ENCODE measurements around the gene FAAP100.
A peak's percentile ranks its signal among the peaks of the same experiment; 100 is the strongest.

The FAAP100 gene

DNA sequence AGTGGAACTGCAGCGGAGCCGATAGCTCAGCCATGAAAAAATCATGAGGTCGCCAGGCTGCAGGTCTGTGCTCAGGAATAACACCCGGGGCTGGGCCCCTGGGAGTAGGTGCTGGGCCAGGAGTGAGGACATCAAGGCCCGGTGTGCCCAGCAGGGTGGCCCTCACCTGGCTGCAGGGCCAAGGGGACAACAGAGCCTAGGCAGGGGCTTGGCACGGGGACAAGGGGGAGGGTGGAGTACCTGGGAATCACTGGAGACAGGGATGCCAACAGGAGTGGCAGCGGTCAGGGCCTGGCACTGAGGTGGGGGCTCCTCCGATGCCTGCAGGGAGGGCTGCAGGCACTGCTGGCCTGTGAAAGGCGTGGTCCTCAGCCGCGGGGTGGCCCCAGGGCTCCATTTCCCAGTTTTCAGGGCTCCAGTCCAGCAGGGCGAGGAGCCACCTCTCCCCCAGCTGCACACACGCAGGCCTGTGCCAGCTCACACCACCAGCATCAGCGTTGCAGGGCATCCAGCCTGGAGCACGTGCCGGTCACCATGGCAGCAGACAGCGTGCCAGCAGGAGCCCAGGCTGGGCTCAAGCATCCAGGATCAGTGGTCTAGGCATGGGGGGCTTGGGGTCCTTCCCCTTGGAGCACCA is 28.6 kb downstream of the FAAP100 start:
- Mint-ChIP-seq H3K4me1 (peaks cover 50% of the 10 kb centered on the region), H3K36me3 (ENCODE audit: low read depth) (no peaks in the 10 kb centered on the region), H3K4me3 (no peak overlapping the region), H3K27me3 (ENCODE audit: low read depth, poor library complexity) (peaks cover 35% of the 10 kb centered on the region), H3K9me3 (no peaks in the 10 kb centered on the region), H3K27ac (no peak overlapping the region)
- no peak for DNase-seq
- TF ChIP-seq, protein P1, sequence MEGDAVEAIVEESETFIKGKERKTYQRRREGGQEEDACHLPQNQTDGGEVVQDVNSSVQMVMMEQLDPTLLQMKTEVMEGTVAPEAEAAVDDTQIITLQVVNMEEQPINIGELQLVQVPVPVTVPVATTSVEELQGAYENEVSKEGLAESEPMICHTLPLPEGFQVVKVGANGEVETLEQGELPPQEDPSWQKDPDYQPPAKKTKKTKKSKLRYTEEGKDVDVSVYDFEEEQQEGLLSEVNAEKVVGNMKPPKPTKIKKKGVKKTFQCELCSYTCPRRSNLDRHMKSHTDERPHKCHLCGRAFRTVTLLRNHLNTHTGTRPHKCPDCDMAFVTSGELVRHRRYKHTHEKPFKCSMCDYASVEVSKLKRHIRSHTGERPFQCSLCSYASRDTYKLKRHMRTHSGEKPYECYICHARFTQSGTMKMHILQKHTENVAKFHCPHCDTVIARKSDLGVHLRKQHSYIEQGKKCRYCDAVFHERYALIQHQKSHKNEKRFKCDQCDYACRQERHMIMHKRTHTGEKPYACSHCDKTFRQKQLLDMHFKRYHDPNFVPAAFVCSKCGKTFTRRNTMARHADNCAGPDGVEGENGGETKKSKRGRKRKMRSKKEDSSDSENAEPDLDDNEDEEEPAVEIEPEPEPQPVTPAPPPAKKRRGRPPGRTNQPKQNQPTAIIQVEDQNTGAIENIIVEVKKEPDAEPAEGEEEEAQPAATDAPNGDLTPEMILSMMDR (IDR thresholded peaks at IDR 0.05) = no peak

DNA sequence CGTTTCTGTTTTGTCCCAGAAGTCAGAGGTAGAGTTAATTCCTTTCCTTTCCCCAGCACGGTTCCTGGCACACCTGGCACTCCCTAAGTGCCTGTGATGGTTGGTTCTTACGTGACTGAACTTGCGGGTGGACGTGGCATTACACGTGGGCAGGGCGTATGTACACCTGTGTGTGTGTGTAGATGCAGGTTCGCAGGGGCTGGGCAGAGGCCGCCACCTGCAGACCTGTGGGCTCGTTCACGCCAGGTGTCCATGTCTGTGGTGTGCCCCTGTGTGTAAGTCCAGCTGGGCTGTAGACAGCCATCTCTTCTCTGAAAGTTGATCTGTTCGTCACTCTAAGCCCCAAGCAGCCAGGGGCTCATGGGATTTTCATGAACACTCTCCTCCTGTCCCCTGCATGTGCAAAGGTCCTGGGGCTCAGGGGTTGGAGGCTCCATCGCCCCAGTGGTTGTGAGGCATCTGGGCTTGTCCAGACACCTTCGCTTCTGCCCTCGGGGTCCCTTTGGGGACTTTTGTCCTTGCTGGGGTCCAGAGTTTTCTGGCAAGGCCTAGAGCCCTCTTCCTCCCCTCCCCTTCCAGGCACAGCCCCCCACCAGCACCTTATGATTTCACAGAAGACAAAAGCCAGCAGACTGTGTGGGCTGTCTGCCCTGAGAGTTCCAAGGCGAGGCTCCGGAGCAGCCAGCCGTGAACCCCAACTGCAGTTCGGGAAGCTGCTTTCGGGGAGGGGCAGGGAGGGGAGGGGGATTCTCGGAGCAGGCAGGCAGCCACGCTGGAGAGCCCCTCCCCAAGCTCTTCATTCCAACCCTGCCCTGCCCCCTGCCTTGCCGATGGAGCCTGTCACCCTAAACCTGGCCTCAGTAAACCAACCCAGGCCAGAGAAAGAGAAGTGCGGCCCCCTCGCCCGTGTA is 29.4 kb downstream of the FAAP100 start:
- no peaks in the 10 kb centered on the region for H3K36me3 Mint-ChIP-seq (ENCODE audit: low read depth)
- H3K27me3 Mint-ChIP-seq (ENCODE audit: low read depth, poor library complexity) = peaks cover 41% of the 10 kb centered on the region
- no peaks in the 10 kb centered on the region for H3K9me3 Mint-ChIP-seq
- no peak overlapping the region for H3K4me3 Mint-ChIP-seq
- peak; percentile 85 for DNase-seq
- TF ChIP-seq, protein P1 (IDR thresholded peaks at IDR 0.05) = peak; percentile 55
- peak overlapping the region; percentile 32 for H3K27ac Mint-ChIP-seq
- H3K4me1 Mint-ChIP-seq = peaks cover 54% of the 10 kb centered on the region

DNA sequence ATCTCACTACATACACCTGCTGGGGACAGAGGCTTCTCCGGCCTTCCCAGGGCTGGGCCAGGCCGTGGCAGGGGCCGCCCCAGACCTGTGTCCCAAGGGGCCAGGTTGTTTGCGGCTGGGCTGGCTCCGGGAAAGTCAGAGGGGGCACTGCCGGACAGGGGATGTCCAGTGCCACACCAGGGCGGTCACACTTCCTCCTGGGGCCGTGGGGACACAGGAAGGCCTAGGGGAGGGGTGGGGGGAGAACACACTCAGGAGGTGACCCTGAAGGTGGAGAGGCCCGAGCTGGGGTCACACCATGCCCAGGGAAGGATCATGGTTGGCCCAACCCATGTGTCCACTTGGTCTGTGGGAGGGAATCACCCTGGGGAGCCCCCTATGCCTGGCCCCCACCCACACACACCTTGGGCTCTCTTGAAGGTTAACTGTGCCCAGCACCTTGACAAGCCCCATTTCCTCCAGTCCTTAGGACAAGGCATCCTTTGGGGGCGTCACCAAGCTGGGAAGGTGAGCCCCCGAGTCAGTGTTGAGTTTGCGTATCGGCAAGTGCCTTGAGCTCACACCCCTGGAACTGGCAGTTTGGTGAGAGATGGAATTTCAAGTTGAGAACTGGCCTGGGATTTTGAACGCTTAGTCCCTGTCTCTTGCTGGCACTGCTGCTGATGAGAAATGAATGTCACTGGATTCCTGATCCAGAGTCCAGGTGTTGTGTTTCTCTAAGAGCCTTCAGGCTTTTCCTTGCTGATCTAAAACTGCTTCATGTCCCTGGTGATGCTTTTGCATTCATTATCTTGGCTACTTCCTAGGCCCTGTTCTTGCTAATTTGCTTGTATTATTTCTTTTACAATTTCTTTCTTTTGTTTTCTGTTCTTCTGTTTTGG is 31.9 kb downstream of the FAAP100 start:
- no peak overlapping the region for H3K27ac Mint-ChIP-seq
- peaks cover 64% of the 10 kb centered on the region for H3K4me1 Mint-ChIP-seq
- TF ChIP-seq, protein P1 (IDR thresholded peaks at IDR 0.05) = no peak
- H3K4me3 Mint-ChIP-seq = peak overlapping the region; percentile 42
- peaks cover 41% of the 10 kb centered on the region for H3K27me3 Mint-ChIP-seq (ENCODE audit: low read depth, poor library complexity)
- no peak for DNase-seq
- H3K9me3 Mint-ChIP-seq = no peaks in the 10 kb centered on the region
- H3K36me3 Mint-ChIP-seq (ENCODE audit: low read depth) = no peaks in the 10 kb centered on the region

DNA sequence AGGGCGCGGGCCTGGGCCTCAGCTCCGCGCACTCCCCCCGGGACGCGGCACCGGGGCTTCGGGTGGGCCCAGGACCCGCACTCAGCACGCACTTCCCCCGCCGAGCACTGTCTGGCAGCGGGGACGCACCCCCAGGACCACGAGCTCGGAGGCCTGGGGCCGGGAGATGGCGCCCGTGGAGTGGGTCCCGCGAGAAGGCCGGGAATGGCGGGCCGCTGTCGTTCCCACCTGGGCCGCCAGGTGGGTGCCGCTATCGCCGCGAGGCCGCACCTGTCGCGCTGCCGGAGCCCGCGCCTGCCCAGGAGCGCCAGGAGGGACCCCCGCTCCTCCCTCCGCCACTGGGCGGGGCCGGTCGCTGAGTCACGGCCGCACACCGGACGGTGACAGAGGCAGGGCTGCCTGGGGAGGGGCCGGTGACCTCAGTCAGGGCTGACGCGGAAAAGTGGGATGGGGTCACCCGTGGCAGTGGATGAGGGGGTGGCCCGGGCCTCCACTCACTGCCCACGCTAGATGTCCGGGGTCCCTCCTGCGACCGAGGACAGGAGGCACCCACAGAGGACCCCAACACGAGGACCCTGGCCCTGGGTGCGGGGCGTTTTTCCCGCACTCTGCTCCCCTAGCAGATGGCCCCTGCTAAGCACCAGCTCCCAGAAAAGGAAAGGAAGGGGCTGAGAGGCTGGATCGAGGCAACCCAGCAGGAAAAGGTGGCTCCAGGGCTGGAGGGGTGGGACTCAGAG is 32.7 kb downstream of the FAAP100 start:
- H3K36me3 Mint-ChIP-seq (ENCODE audit: low read depth) = no peaks in the 10 kb centered on the region
- TF ChIP-seq, protein P1 (IDR thresholded peaks at IDR 0.05) = peak; percentile 37
- H3K27me3 Mint-ChIP-seq (ENCODE audit: low read depth, poor library complexity) = peaks cover 41% of the 10 kb centered on the region
- H3K27ac Mint-ChIP-seq = no peak overlapping the region
- DNase-seq = peak; percentile 56
- peak overlapping the region; percentile 34 for H3K4me3 Mint-ChIP-seq
- peaks cover 60% of the 10 kb centered on the region for H3K4me1 Mint-ChIP-seq
- H3K9me3 Mint-ChIP-seq = no peaks in the 10 kb centered on the region

DNA sequence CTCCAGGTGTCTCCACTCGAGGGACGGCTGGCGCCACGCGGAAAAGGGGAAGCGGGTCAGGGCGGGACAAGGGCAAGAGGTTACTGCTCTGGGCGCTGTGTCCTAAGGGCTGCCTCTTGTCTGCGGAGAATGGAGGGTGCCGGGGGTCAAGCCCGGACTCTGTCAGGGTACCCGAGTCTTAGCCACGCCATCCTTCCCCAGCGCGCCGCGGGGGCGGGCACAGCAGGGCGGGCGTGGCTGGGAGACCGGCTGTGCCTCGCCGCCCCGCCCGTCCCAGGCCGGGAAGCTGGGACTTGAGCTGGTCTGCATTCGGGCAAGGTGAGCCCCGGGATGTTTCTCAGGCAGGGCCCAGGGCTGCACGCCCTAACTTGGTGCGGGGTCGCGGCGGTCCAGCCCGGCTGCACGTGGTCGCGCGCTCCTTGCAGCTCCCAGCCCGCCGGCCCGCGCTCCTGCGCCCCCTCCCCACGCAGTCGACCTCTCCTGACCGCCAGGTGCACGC is 33.3 kb downstream of the FAAP100 start:
- Mint-ChIP-seq H3K9me3 (no peaks in the 10 kb centered on the region), H3K36me3 (ENCODE audit: low read depth) (no peaks in the 10 kb centered on the region), H3K27me3 (ENCODE audit: low read depth, poor library complexity) (peaks cover 41% of the 10 kb centered on the region), H3K4me1 (peaks cover 60% of the 10 kb centered on the region), H3K27ac (no peak overlapping the region), H3K4me3 (peak overlapping the region; percentile 47)
- TF ChIP-seq, protein P1 (IDR thresholded peaks at IDR 0.05) = no peak
- DNase-seq = peak; percentile 43

Data from nephron progenitor cell (in vitro differentiated cells).